GM12875 (cell line): ENCODE data around the gene FLVCR1.

ENCODE experiments used
- H3K4me3 ChIP-seq: one replicate; pipeline ENCODE4 v1.5.1; 2011; ENCODE audit warnings: low read depth, low read length, control low read depth
- CTCF ChIP-seq: IDR thresholded peaks from 2 replicates; pipeline ENCODE4 v1.5.1; 2011; ENCODE audit warnings: low read depth, mild to moderate bottlenecking, control low read depth, inconsistent platforms, low read length, moderate library complexity, borderline replicate concordance; ENCODE audit not compliant: insufficient read depth

The FLVCR1 gene

GRCh38 chr1:212941452-212941851, 83.4 kb downstream of the FLVCR1 start:
- H3K4me3 ChIP-seq = no peak overlapping the region
- TF ChIP-seq CTCF = no peak

GRCh38 chr1:212942679-212943392, 84.8 kb downstream of the FLVCR1 start:
- no peak overlapping the region for H3K4me3 ChIP-seq
- no peak for TF ChIP-seq CTCF

- H3K4me3 ChIP-seq = no peak overlapping the region
- TF ChIP-seq CTCF = no peak
Observed at GRCh38 chr1:212943393-212943710, 85.3 kb downstream of the FLVCR1 start.

- no peak for TF ChIP-seq CTCF
- no peak overlapping the region for H3K4me3 ChIP-seq
Observed at GRCh38 chr1:212944229-212944901, 86.3 kb downstream of the FLVCR1 start.

- no peak for TF ChIP-seq CTCF
- no peak overlapping the region for H3K4me3 ChIP-seq
Observed at GRCh38 chr1:212945056-212945455, 87.0 kb downstream of the FLVCR1 start.

GRCh38 chr1:212945463-212946160, 87.5 kb downstream of the FLVCR1 start:
- no peak overlapping the region for H3K4me3 ChIP-seq
- TF ChIP-seq CTCF = no peak
